Right lobe of liver (tissue), 4 donors: Measurements from ENCODE around the gene SULT2B1.

ENCODE experiments used
- POLR2A ChIP-seq: fragments of 450-650 bp; IDR thresholded peaks from one replicate; pipeline ENCODE4 v1.6.1; 2017; ENCODE audit warnings: antibody characterized with exemption, mild to moderate bottlenecking
- TF ChIP-seq, protein P1 (sequence below), 4 donors: fragments of 200-600 bp in 3 of 4; fragments of 450-650 bp in 1 of 4; IDR thresholded peaks; one replicate each; pipeline versions ENCODE4 v1.5.1 to v1.8.0; 2016 to 2022; ENCODE audit warnings: antibody characterized with exemption in 4 of 4, mild to moderate bottlenecking in 2 of 4
- donor health status: DM: no; HTN: no; CAD: no.
- donor health status: DM: no; HTN: no; CAD: no.
- donor health status: DM: no; HTN: yes; CAD: no.

DNA sequence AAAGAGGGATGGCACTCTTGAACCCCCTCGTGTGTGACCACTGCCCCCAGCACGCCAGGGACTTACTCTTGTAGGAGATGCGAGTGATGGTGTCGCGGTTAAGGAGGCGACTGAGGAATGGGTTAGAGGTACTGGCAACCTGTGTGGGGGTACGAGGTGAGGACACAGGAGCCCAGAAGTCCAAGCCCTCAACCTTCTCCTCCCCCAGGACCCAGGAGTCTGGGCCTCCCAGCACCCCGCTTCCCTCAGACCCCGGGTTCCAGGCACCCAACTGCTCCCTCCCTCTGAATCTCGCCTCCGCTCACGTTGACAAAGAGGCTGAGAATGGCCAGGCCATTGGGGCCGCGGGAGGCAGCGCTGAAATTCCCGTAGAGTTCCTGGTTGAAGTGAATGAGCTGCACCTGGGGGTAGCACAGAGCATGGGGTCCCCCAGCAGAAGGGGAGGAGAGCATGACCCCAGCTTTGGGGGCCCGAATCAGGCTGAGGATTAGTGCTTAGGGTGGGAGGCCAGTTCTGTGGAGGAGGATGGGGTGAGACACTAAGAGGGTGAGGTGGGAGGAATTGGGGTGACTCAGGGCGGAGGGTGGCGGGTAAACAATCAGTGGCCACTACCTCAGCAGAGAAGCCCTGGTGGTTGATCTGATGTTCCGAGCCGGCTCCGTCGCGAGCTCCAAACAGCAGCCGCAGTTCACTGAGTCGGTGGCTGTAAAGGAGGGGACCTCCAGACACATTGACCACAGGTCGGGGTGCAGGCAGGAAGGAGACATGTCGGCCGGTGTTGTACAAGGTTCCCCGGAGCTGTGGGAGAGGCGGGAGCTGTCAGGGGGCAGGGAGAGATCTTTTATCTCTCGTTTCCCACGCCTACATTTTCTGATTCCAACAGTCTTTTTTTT lies 87.8 kb downstream of the SULT2B1 start:
- TF ChIP-seq, protein P1, sequence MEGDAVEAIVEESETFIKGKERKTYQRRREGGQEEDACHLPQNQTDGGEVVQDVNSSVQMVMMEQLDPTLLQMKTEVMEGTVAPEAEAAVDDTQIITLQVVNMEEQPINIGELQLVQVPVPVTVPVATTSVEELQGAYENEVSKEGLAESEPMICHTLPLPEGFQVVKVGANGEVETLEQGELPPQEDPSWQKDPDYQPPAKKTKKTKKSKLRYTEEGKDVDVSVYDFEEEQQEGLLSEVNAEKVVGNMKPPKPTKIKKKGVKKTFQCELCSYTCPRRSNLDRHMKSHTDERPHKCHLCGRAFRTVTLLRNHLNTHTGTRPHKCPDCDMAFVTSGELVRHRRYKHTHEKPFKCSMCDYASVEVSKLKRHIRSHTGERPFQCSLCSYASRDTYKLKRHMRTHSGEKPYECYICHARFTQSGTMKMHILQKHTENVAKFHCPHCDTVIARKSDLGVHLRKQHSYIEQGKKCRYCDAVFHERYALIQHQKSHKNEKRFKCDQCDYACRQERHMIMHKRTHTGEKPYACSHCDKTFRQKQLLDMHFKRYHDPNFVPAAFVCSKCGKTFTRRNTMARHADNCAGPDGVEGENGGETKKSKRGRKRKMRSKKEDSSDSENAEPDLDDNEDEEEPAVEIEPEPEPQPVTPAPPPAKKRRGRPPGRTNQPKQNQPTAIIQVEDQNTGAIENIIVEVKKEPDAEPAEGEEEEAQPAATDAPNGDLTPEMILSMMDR (IDR thresholded peaks at IDR 0.05): no peak
- TF ChIP-seq POLR2A: no peak
